HG03064 (cell line): ENCODE results near the gene FOXP1.

Source experiments
- ATAC-seq: cut with Tn5 transposase; IDR thresholded peaks from one replicate; pipeline ENCODE4 v1.9.1; 2021; ENCODE audit warnings: low read depth; ENCODE audit not compliant: unreplicated experiment

The FOXP1 gene

DNA sequence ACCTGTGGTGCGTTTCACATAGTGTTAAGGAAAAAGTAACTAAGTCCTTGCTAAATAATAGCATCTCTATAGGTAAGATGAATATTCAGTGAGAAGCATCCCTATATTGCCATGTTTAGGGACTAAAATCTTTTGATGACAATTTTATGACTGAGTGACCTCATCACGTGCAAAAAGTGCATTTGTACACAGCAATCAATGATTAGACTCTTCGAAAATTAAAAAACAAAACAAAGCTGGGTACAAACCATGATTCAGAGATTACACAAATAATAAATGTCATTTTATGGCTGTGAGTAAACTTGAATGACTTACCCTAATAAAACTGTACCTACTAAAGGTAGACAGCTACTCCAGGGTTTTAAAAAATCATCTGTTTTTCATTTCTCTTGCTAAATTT lies 505.3 kb downstream of the FOXP1 start:
- ATAC-seq = no peak

DNA sequence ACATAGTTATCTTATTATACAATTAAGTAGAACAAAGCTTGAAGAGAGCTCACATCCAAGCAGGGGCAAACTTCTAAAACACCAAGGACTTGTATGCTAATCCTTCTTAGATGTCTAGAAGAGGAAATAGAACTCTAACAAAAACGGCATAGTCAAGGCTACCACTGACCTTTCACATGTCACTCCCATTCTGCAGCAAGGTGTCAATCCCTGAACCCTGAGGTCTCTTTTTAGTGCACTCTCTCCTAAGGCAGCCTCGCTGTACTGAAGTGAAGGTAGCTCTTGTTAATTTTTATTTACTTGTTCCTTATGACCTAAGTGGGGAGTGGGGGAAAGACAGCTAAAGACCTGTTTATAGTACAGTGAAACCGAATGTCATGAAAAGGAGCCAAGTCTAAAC lies 506.5 kb downstream of the FOXP1 start:
- no peak for ATAC-seq

DNA sequence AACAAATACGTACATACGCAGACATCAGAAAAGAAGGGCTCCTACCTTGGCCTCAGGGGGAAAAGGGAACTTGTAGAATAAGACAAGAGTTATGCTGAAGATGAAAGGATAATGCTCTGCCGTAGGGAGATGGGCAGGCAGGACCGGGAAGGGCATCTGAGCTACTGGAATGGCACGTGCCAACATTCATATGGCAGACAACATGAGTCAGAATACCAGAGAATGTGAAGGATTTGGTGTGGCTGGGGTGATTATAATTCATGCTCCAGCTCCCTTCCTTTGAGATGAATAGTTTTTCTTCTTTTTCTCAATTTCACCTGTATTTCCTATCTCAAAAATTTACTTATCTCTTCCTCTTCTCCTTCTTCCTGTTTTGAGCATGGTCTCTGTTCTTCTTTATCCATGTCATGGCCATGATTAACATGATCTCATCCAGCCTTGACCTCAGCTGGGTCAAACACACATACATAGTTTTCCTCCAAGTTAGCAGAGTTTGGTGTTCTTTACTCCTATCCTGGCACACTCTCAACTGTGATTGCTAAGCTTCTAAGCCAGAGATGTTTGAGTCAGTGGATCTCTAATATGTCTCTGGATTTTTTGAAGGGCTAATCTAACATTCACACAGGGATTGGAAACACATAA lies 507.0 kb downstream of the FOXP1 start:
- ATAC-seq = no peak

DNA sequence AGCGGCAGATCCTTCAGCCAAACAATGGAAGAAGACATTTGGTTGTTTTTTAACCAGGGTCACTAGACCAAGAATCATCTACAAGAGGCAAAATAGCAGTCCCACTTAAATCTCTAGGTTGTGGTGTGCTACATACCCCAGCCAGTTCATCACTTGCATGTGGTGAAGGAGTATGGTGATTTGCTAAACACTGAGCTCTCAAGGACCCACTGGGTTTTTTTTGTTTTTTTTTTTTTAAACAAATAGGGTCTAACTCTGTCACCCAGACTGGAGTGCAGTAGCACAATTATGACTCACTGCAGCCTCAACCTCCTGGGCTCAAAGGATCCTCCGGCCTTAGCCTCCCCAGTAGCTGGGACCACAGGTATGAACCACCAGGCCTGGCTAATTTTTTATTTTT lies 508.0 kb downstream of the FOXP1 start:
- no peak for ATAC-seq

DNA sequence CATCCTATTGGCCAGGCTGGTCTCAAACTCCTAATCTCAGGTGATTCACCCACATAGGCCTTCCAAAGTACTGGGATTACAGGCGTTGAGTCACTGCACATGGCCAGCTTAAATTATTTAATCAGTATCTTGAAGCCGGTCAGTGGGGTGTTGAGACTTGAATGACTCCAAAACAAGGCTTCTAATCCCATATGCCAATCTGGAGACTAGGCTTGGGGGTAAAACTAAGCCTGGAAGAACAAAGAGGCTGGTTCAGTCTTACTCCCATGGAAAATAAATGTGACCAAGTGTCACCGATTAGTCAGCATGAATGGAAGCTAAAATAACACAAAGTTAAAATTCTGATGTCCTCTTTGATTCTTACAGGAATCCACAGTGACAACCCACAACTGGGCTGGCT lies 509.1 kb downstream of the FOXP1 start:
- ATAC-seq = no peak

DNA sequence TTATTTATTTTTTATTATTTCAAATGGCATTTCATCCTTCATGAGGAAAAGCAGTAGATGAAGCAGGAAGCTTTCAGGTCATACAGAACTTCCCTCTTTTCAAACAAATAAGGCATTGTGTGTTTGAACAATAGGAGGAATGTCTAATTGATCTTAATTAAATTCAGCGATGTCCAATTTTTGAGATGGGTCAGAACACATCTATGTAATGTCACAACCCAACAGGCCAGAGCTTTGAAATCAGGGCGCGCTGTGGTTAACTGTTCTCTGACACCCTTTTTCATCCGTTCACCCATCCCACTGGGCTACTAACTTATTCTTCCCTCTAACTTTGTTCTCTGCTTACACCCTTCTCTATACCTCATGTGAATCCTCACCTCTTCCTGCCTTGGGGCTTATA lies 510.5 kb downstream of the FOXP1 start:
- no peak for ATAC-seq

DNA sequence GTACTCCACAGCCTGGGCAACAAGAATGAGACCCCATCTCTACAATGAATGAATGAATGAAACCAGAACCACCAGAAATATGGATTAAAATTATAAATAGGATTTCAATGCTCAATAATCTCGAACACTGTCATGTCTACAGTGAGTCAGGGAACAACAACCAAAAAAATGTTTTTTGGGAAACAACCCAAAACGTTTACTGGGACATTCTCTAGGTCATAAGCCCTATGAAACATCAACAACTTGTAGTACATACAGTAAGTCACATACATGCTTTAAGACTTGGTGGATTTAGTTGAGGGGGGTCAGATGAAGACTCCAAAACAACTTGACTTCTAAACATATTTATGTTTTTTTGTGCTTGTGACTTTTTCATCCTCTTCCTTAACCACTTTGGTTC lies 511.2 kb downstream of the FOXP1 start:
- ATAC-seq = no peak

DNA sequence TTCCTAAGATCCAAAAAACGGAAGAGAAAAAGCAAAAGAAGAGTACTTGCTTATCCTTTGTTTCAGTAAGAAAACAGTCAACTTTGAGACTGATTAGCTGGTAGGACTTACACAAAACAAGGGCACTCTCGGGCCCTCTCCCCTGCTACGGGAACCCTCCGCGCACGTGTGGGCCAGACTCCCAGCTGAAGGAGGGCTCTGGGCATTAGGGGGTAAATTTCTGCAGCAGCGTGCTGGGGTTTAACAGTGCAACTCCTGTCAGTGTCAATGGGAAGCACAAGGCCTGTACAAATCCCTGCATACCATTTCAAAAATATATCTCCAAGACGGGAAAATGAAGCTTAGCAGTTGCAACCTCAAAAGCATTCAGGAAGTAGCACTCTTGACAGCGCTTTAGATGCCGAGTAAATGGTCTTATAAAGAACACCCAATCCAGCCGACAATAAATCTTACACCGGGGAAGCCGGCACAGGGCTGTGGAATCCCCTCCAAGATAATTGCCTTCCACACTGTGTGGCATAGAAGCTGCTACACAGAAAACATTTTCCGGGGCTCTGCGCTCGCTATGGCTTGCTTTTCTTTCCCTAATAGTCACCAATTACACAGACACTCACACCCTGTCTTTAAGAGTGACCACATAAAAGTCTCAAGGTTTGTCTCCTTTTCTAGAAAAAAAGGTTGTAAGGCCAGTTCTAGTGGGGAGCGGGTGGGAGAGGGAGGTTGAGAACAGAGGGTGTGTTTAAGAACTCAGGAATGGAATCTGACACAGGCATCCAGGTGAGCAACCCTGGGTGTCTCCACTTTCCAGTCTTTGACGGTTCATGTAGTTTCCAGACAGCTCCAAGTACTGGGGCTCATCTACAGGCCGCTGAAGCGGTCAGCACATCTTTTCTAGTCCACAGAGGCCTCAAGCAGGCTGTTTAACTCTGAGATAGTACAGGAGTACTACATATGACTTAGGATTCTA lies 512.7 kb downstream of the FOXP1 start:
- no peak for ATAC-seq

DNA sequence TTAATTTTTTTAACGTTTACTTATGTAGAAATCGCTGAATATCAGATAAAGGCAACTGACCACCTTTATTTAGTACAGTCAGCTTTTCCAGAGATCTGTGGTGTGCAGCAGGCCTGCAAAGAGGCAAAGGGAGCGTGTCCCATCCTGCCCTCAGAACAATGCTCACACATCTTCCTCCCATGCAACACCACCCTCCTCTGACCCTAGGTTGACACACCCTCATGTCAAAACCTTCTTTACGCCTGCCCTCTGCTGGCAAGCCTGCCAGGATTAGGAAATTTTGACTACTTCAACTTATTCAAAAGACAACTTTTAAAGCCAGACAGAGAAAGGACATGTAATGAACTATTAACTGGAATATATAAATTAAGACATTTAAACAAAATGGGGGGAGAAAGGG lies 513.7 kb downstream of the FOXP1 start:
- ATAC-seq = no peak

DNA sequence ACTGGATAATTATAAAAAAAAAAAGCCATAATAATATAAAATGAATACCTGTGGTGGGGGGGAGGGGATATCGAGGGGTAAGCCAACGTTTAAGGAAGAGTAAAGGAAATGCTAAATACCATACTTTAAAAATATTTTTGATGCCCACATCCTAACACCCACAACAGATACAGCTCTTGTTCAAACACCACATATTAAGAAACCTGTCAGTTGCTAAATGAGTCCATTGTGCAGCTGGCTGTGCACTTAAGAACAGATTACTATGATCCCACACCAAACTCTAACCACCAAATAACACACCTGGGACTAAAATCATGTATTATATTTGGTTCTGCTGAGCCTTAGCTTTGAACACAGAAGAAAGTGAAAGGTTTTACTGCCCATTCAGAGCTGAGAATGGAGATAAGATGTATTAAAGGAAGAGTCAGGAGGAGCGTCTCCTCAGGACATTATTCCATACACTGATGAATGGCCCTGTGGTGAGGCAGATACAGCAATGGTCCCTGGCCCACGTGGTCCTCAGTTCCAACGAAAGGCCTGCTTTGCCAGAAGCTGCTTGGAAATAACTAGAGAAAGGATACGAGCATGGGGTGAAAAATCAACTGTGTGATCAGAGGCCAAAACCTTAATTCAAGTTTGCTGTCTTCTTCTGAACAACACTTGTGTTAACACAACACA lies 515.4 kb downstream of the FOXP1 start:
- ATAC-seq = no peak

DNA sequence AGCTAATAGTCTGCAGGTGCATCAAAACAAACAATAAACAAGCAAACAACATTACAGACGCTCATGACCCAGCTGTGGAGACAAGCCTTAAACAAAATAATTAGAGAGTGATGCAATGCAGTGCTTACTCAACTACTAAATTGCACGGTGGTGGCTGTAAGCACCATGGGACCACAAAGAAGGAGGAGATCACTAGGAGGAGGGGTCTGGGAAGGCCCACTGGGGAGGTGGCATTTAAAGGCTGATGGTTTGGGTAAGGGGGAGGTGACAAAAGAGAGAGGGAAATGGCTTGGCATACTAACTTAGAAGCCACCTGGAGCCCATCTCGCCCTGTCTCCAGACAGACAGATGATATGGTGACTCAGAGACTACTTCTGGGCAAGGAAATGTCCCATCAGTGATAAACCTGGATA lies 516.7 kb downstream of the FOXP1 start:
- ATAC-seq = no peak

DNA sequence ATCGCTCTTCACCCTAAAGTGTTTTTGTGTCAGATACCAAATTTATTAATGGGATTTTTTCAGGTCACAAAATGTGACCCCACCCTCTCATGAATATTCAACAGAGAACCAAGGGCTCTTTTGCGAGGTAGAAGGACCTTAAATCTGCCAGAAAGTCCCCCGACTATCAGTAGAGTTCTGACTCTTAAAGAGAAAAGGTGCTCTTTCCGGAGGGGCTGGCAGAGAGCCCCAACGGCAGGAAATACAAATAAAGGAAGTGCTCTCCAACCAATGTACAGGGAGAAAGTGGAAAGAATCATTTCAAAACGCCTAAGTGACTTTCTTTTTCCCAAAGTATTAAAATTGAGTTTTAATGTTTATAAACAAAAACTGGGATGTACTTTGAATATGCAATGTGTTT lies 517.2 kb downstream of the FOXP1 start:
- ATAC-seq = no peak

DNA sequence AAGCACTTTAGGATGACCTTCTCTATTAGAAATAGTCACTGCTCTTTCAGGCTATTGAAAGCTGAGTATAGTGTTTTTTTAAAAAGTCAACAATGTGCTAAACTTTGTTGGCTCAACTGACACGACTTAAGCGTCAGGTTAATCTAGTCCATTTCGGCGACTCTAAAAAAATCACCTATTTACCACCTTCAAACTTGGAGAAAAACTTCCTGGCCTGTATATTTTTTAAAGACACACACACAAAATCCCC lies 517.8 kb downstream of the FOXP1 start:
- ATAC-seq = no peak

DNA sequence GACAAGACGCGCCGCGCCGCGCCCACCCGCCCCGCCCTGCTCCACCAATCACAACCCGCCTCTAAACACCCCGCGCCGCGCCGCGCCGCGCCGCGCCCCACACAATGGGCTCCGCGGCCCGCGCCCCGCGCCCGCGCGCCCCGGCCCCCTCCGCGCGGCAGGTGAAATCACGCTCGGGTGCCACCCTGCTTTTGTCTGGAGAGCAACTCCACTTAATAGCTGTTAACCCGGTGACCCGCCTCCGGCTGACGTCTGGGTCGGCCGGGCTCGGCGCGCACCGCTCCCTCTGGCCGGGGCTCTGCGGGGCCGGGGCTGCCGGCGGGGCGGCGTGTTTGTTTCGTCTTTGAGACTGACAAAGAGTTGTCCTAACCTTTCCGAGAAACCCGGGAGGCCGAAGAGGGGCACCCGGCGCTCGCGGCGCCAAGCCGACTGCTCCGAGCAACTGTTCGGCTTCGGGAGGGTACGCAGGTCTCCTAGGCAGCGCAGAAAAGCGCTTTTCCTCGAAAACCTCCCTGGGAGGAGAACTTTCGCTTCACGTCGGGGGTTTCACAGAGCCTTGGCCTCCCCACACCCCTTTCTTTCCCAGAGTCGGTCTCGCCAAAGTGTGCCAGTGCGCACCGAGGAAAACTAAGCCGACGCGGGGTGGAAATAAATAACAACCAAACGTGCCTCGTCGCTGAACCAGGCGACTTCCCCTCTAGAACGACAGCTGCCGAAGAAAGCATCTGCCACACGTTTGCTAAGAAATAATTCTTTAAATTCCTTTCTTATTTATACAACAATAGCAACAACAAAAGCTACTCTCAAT lies 518.4 kb downstream of the FOXP1 start:
- ATAC-seq = no peak

DNA sequence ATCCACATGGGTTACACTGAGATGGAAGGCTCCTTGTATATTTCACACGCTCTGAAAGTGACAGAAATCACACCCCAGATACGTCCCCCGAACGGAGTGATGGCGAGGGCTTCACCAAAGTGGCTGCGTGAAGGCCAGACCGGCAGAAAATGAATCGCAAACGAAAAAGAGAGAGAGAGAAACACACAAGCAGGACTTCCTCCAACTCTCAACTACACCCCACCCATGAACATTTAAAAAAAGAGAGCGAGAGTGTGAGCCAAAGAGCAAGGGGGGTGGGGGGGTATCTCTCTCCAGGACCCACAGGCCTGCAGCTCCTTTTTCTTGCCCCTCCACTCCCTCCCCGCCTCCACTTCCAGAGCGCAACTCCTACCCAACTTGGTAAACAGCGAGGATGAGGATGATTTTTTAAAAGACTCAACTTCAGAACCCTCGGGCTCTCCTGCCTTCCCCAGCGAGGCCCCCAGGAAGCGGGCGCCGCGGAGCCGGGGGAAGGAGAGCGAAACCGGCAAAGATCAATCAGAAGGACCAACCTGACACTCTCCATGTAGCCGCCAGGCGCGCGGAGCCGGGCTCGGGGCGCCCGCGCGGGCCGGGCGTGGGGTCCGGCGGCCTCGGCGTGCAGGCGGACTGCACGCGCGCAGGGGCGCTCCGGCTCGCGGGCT lies 519.1 kb downstream of the FOXP1 start:
- ATAC-seq = no peak

DNA sequence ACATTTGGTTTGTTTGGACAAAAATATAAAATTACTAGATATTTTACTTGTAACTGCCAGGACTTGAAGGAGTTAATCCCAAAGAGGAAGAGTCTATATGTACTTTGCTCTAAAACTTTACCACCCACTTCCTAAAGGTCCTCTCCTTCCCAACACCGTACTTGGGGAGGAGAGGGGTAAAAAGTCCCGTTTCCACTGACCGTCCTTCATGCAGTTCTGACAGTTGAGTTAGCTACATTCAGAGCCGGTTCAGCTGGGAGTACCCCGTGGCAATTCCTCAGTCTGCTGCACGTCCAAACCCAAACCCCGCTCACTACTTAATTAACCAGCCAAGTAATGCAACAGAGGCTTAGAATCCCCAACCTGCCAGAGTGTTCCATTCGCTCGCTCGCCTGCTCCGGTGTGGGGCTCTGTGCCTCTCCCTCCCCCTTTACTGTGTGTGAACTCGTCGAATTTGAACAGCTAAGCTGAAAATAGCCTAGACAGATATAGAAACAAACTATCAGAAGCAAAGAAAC lies 519.7 kb downstream of the FOXP1 start:
- ATAC-seq = no peak

DNA sequence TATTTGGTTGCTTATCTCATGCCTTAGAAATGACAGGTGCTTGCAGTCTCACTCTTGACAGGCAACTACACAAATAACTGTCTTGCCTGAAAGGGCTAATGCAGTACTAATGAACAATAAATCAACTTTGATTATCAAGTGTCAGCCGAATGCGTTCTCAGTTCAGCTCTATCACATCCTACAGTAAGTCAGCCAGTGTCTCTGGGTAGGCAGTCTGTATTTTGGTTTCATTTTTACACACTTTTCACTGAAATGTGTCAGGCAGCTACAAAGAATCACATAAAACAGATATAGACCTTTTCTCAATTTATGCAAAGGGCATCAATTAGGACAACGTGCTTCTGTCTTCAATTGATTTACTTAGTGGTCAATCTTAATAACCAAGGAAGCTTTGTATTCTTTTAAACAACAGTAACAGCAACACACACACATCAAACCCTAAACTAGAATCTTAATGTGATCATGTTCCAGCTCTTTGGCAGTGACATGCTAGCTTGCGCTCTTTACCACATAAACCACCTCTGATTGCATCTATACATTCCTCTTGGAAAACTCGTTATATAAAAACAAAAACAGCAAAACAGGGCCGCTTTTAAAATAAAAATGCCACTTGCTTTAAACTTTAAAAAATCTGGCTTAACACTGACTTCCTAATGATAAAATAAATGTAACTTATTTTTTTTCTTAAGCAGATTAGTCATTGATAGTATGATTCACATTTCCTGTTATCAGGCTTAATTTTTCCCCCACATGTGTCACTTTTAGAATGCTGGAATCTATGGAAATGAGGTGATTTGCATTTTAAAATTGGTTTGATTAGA lies 520.4 kb downstream of the FOXP1 start:
- ATAC-seq = no peak

DNA sequence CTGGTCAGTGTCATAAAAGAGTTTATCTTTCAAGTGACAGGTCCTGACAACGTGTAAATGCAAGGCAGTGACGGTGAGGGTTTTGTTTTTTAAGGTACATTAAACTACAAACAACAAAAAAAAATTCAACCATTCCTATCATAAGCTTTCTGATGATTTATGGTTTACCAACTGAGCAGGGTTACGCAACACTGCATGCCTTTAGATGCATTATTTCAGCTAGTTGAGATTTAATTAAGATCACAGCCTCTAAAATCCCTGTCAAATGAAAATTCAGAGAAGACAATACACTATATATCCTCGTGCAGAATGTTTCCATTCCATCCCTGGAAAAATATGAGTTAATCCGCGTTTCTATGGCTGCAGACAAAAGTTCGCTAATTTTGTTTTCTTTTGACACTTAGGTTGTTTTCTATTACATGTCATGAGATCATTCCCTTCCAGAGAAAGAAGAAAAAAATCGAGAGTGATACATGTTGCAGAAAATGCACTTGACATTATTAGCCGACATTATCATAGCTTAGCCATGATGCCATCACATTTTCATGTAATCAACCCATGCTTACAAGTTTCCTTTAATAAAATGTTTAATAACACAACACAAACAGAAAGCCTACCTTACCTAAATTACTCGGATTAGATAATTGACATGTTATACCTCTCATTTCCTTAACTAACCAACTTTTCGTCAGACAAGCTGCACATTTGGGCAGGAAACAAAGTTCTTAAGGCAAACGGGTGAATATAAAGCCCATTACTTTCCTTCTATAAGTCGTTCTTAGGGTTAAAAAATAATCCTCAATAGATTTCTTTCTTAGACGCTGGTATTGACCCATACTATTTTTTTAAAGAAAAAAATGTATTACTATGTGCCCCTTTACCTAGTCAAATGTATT lies 521.2 kb downstream of the FOXP1 start:
- no peak for ATAC-seq
